GM19468 (cell line): ENCODE measurements around the gene METTL15.
"Not testable (repeated sequence)": the region's sequence is repeated elsewhere in the genome, so short reads cannot be mapped to it uniquely, and the experiment has no call there.

Experiments
- ATAC-seq: cut with Tn5 transposase; IDR thresholded peaks from one replicate; pipeline ENCODE4 v1.9.1; 2021; ENCODE audit warnings: mild to moderate bottlenecking, moderate library complexity, moderate number of reproducible peaks; ENCODE audit not compliant: unreplicated experiment; ENCODE audit errors: extremely low read depth

METTL15 gene

DNA sequence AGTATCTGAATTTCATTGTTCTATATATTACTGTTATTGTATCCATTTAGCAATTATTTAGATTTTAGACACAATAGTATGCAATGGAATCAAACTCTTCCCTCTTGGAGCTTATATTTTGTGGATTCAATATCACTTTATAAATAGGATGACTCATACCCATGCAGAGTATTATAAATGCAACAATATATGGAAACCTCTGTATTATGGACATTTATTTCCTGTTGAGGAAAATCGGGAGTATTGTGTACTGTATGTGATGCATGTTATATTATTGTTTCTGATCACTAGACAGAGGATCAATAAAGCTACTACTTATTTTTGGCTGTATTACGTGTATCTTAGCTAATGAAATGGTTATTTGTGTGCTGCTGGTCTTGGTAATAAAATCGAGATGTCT, 770 bp downstream of the METTL15 start:
- ATAC-seq = no peak

DNA sequence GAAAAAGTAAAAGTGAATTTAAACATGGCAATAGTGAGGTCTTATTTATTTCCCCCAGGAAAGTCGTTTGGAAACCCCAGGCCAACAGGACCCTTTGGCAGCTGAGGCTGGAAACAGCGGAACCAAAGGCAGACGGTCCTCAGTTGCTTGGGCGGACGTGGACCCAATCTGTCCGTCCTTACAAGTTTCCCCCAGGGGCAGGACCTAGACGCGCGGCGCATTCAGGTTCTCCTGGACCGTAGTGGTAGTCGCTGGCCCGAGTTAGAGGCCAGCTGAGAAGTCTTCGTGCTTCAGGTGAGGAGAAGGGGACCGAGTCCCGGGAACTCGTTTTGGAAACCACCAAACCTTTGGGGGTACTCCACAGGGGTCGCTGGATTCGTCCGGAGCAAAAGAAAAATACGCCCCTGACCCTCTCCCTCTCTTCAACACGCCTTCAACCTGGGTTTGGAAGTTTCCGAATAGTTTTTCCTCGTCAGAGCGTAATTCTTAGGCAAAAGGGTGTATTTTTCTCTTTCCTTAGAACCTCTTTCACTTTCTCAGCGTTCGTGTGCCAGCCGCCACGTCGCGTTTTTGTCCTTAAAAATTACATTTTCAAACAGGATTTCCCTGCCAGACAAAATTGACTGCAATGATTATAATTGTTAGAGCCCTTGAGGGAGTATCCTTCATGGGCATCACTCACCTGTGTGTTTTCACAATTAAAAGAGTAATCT, 2.1 kb downstream of the METTL15 start:
- ATAC-seq = no peak

DNA sequence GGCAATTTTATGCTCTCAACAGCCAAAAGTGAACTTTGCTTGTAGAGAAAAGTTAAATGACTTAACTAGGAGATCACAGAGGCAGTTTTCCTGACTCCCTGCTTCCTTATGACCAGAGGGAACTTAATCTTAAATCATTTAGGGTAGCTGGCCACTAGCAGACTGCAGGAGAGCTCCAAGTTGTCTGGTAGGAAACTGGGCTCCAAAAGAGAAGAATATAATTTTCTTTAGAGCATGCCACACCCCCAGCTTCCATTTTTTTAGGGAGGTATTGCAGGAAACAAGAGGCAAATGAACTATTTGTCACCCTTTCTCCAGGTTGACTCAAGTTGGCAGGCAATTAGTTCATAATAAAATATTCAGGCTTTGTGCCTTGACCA, 2.6 kb downstream of the METTL15 start:
- ATAC-seq = no peak

DNA sequence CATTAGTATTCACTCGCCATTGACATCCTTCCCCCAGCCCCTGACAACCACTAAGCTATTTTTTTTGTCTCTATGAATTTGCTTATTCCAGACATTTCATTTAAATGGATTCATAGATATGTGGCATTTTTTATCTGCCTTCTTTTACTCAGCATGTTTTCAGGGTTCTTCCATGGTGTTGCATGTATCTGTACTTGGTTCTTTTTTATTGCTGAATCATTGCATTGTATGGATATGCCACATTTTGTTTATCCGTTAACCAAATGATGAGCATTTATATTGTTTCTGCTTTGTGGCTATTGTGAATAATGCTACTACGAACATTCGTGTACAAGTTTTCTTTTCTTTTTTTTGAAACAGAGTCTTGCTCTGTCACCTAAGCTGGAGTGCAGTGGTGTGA, 5.9 kb downstream of the METTL15 start:
- no peak for ATAC-seq

DNA sequence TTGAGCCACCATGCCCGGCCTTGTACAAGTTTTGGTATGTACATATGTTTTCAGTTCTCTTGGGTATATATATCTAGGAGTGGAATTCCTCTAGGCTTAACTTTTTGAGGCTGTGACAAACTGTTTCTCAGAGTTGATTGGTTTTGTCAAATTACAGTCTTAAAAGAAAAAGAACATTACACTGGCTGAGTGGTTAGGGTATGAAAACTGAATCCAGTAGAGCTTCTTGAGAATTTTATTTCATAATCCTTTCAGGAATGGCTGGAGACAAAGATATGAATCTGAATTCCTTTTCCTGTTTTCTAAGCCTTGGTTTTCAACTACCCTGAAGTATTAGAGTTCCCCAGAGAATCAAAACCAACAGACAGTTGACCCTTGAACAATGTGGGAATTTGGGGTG, 6.5 kb downstream of the METTL15 start:
- ATAC-seq = no peak

DNA sequence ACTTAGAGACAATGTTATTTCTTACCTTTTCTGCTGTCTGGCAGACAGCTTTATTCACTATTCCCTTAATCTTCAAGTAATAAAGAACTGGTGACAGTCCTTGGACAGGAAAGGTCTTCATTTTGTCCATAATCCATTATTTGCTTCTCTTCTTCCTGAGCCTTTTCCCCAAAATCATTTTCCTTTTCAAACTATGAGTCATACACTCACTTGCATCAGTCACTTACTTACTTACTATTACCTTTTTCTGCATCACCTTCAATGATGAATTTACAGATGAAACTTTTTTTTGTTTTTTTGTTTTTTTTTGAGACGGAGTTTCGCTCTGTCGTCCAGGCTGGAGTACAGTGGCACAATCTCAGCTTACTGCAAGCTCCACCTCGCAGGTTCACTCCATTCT, 9.5 kb downstream of the METTL15 start:
- no peak for ATAC-seq

DNA sequence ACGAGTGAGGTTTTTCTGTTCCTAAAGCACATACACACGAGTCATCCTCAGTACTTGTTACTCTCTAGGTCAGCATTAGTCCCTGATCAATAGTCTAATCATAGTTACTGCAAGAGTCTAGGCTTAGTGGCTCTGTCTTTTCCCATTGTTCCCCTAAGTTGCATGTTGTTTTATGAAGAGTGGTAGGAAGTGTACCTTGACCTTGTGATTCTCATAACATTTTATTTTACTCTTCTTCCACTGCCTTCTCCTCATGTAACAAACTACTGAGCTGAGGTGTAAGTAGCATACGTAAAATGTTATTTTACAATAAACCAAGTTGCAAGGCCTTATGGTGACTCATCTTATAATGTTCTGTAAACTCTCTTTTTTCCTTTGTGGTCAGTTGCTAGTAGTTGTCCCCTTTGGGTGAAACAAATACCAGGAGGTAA, 15.0 kb downstream of the METTL15 start:
- ATAC-seq = no peak

DNA sequence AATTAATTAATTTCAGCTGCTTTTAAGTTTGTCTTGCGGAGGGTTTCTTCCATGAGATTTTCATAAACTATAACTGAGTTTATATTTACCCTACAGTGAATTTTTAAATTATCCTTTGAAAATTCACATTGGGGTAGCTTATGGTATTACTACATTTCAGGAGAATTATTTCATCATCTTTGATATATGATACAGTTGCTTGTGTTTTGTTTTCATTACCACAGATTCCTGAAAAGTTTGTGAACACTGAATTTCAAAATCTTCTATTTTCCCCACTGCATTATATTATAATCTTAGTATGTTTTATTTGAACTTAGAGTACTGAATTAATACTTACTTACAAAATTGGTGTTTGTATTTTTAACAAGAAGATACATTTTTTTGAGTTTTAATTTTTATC, 24.4 kb downstream of the METTL15 start:
- no peak for ATAC-seq

DNA sequence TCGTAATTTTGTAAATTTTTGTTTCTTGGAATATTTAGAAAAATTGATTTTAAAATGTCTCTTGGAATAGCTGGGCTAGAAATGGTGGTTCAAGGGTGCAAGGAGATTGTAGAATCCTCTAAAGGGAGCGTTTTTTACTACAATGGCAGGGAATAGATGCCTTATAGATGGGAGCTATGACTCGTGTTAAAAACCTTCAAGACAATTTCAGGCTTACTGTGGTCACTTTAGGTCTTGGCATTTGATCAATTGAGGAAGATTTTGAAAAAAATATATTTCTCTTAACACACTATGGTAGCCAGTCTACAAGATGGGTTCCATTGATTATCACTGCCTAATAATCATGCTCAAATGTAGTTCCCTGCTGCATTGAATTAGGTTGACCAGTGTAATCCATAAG, 25.0 kb downstream of the METTL15 start:
- ATAC-seq = no peak

DNA sequence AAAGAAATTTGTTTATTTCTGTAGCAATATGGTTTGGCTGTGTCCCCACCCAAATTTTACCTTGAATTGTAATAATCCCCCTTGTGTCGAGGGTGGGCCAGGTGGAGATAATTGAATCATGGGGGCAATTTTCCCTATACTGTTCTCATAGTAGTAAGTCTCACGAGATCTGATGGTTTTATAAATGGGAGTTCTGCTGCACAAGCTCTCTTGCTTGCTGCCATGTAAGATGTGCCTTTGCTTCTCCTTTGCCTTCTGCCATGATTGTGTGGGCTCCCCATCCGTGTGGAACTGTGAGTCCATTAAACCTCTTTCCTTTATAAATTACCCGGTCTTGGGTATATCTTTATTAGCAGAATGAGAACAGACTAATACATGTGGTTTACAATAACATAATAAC, 28.0 kb downstream of the METTL15 start:
- not testable (repeated sequence) for ATAC-seq

DNA sequence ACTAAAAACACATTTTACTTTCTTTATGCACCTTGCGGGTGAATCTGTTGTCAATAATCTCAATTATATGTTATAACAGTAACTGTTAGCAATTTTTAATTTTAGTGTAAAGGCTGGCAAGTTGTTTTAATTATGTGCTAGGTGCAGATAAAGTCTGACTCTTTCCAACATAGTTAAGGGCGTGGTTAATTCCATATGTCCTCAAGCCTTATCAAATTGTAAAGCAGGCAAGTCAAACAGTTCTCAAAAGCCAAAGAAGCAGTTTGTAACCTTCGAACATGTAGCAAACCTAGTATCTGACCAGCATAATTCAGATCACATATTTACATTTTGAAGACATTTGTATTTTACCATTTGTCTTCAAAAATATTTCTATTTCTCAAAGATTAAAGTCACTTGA, 29.2 kb downstream of the METTL15 start:
- no peak for ATAC-seq

DNA sequence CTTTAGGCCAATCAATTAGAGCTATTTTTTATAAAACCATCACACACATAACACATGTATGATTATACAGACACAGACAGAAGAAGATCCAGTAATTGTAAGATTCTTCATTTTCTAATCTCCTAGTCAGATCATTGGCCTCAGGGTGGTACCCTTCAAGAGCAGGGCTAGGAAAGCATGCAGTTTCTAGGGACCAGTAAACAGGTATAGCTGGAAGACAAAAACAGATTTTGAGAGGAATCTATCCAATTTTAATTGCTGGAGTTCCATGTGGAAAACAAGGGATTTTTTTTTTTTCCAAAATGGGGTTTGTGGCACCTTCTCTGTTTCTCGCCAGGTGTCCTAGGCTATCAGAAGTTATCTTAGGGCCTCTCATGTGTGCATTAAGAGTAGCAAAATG, 29.6 kb downstream of the METTL15 start:
- no peak for ATAC-seq

DNA sequence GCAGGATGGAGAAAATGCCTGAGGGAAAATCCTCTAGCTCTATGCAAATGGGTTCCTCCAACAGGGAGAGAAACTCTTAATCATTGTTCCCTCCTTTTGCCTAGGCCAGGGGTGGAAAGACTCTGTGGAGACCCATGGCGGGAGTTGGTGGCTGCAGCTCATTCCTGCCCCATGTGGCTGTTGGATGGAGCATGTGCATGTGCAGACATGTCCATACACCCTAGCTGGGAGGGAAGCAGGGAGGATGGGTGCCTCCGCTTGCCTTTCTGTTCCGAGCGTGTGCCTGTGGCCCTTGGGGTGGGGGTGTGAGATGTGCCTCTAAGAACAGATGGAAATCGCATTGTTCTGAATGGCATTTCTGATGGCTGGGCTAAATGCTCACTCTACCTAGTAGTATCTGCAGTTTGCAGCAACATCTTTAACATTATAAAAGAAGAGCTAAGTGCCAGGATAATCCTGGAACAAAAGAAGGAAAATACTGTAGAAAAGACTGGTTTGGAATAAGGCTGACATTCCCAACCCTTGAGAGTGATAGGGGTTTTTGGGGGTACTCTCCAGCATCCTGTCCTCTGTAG, 31.7 kb downstream of the METTL15 start:
- no peak for ATAC-seq

DNA sequence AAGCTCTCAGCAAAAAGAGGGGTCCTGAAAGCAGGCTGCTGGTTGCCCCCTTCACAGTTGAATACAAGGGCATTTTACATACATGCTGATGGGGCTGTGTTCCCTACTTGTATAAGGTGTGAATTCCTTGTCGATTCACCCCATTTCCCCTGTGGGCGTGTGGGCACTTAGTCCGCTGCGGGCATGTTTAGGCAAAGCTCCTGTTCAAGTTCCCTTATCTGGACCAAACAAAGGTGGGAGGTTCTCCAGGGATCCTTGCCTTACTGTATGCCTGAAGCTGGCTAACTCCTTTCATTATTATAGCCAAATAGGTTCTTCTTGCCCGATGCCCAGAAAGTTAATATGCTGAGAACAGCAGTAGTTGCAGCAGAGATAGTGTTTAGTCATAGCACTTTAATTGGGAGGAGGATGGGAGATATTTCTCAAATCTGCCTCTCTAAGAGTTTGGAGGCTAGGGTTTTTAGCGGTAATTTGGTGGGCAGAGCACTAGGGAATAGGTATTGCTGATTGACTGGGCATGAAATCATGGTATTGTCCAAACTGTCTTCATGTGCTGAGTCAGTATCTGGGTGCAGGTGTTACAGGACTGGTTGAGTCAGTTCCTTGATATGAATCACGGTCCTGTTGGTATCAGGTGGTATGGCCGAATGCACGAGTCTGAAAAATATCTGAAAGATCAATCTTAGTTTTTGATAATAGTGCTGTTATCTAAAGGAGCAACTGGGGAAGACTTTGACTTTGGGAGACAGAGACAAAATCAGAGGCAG, 32.7 kb downstream of the METTL15 start:
- no peak for ATAC-seq

DNA sequence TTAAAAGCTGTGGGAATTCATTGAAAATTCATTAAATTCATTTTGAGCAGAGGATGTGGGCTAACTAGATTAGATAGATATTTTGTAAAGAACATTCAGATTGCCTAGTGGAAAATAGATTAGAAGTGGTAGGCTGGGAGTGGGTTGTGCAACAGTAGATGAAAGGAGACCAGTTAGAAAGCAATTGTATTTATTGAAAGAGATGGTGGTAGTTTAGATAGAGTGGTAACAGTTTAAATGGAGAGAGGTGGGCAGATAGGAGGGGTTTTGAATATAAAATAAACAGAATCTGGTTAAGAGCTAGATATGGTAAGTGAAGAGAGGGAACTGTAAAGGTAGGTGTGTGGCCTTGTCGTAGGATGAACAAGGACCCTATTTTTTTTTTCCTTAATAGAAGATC, 34.5 kb downstream of the METTL15 start:
- ATAC-seq = no peak

DNA sequence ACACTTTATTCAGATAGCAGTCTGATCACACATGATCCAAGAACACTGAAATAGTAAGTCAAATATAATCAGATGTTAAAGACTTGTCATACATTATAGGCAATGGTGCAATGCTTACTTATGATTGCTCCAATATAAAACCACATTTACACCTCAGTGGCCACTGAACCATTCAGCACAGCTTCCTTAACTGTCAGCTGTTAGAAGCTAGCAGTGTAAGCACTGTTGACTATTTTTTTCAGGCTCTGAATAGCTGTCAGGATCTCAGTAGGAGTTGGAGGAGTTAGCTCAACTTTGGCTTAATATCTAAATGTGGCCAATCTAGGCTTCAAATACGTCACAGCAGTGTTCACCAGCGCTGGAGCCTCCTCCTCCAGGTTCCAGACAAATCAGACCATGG, 36.6 kb downstream of the METTL15 start:
- no peak for ATAC-seq

DNA sequence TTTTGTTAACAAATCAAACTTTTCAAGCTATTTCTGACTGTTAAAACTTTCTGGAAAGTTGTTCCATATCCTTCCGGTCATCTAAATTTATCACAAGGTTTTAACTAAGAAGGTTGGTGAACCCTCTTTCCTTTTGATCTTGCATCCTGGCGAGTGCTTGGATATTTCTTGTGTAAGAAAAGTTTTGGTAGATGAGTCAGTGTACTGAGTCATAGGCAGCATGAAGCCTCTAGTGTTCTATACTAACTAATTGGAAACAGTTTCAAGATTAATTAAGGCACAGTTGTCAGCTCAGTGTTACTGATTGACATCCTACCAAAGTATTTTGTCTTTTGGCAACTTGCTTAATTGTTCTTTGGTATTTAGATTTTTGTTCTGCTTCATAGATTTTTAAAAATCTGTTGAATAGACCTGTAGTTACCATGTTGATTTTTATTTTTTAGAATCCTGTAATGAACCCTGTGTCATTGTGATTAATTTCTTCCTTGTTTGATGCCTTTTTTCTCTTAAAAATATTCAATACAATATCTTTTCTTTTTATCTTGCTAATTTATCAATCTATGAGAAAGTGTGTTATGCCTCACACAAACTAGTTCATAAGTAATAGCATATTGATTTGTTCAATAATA, 38.0 kb downstream of the METTL15 start:
- ATAC-seq = no peak

DNA sequence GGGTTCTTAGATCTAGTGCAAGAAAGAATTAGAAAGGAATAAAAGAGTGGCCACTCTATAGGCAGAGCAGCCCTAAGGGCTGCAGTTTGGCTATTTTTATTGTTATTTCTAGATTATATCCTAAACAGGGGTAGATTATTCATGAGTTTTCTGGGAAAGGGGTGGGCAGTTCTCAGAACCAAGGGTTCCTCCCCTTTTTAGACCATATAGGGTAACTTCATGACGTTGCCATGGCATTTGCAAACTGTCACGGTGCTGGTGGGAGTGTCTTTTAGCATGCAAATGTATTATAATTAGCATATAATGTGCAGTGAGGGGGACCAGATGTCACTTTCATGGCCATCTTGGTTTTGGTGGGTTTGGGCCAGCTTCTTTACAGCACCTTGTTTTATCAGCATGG, 44.6 kb downstream of the METTL15 start:
- ATAC-seq = no peak

DNA sequence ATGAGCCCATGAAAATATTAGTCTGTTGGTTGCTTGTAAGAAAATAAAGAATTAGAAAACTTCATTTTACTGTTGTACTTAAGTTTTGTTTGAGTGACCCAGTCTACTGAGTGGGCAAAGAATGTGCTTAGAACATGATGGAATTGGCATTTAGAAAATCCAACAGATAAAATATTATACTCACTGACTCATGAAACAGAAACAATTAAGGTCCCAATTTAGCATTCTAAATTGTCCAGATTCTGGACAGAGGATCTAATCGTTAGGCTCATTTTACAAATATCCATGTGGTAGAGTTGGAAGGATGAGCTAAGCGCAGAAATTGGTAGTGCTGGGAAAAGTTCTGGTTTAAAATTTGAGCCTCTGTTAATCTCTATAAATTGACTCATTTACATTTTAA, 45.4 kb downstream of the METTL15 start:
- ATAC-seq = no peak

DNA sequence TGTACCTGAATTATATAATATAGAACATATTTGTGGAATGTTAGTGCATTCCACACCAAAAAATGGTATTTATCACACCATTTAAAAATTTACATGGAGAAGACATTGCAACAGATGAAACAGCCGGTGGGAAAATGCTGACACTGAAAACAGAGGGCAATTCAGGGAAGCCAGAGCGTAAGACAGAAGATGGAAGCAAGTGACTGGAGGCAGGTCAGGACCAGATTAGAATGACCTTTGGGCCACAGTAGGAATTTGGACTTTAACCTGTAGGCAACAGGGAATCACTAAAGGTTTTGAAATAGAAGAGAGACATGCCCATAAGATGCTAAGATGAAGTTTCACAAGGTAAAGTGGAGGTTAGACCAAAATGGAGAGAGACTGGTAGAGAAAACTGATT, 60.5 kb downstream of the METTL15 start:
- no peak for ATAC-seq

DNA sequence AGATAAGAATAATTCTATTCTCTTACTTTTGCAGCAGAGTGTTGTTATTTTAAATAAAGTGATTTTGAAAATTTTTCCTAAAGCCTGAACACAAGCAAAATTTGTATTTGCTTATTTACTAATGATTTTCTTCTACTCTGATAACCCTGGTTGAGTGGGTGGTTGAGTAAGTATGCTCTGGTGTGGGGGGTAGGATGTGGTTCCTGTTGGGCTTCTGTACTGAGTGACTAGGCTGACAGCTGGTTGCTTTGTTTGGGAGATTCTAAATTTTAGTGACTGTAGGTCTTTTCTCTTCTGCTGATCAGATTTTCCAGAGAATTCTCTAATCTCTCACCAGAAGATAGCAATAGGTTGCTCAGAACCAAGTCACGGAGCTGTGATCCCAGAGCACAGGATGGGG, 61.6 kb downstream of the METTL15 start:
- ATAC-seq = no peak
